ENCODE results near the gene CFAP58. TPM values are rescaled to one million over a fixed set of nuclear protein-coding genes. Genes with fewer than 3 reads are reported as not detected.

CFAP58 gene
- total and polyA plus RNA-seq, 2 donors (not counting 3 experiments of a cell fraction or from before 2014, with no cell fraction given) = 0.07 to 0.29 TPM

- H3K4me2 ChIP-seq (ENCODE audit: insufficient read depth, low read length) = no peak overlapping the region
- H3K4me3 ChIP-seq (replicated peaks in 1 of 3; ENCODE audit: insufficient read depth in 1 of 3, low read depth in 1 of 3, low read length in 3 of 3) = no peak overlapping the region
- no TSS peak for BruUV-seq (replicated peaks)
- H3K27me3 ChIP-seq (ENCODE audit: control insufficient read depth in 2 of 2, insufficient read depth in 2 of 2, low read length in 2 of 2) = peaks cover 0 to 4% of the 10 kb centered on the region in 2 experiments
- no peaks in the 10 kb centered on the region for H3K9me1 ChIP-seq (replicated peaks; ENCODE audit: control insufficient read depth, extremely low read depth, insufficient read depth, low read length)
- no peak overlapping the region for H3K27ac ChIP-seq (ENCODE audit: insufficient read depth, low read depth, low read length)
- peaks cover 13% of the 10 kb centered on the region for H3K4me1 ChIP-seq (ENCODE audit: control insufficient read depth, extremely low read depth, insufficient read depth, low read length)
- DNase-seq (ENCODE audit: low read depth, low spot score) = no peak
- no peak for TF ChIP-seq FOS (IDR thresholded peaks at IDR 0.05; ENCODE audit: borderline replicate concordance, insufficient read depth, low read length)
- no peak for TF ChIP-seq EZH2 (IDR thresholded peaks at IDR 0.05; ENCODE audit: borderline replicate concordance, low read depth, low read length, severe bottlenecking)
- no peak for TF ChIP-seq POLR2A (IDR thresholded peaks at IDR 0.05; ENCODE audit: low read depth, low read length)
- no peak for TF ChIP-seq CTCF (IDR thresholded peaks at IDR 0.05; ENCODE audit: extremely low read depth in 1 of 2, insufficient read depth in 1 of 2, low read depth in 1 of 2, low read length in 2 of 2)
- TF ChIP-seq MAX (IDR thresholded peaks at IDR 0.05; ENCODE audit: insufficient read depth, insufficient read length) = no peak
- no peak for TF ChIP-seq JUN (IDR thresholded peaks at IDR 0.05; ENCODE audit: borderline replicate concordance, insufficient read depth, insufficient read length, low read depth)
- TF ChIP-seq GATA2 (IDR thresholded peaks at IDR 0.05; ENCODE audit: insufficient read depth, insufficient read length, low read depth, low read length) = no peak
- no peak for TF ChIP-seq POLR2AphosphoS5 (IDR thresholded peaks at IDR 0.05; ENCODE audit: insufficient read depth, low read depth, low read length)
- no peak for TF ChIP-seq MYC (IDR thresholded peaks at IDR 0.05; ENCODE audit: low read depth, low read length)
- no peaks in the 10 kb centered on the region for H3K36me3 ChIP-seq (ENCODE audit: control insufficient read depth in 2 of 2, extremely low read depth in 1 of 2, insufficient read depth in 2 of 2, low read length in 2 of 2)
- no peak overlapping the region for H3K9ac ChIP-seq (replicated peaks; ENCODE audit: extremely low read depth, insufficient read depth, low read length)
- POLR2A ChIA-PET = interaction anchor here (1.0 kb wide), 1 partner anchor 9 kb away, joined by 7 read pairs; no protein-coding TSS in a partner anchor
- FAIRE-seq = no peak
- no peaks in the 10 kb centered on the region for H4K20me1 ChIP-seq (replicated peaks; ENCODE audit: control insufficient read depth, extremely low read depth, insufficient read depth, low read length)
- intact Hi-C loops (cut with micrococcal nuclease) = no loop called here
- dilution Hi-C loops (cut with MboI; ENCODE audit: extremely low pct_ligation_motif_present, low sequenced_read_pairs) = no loop called here
- H2AFZ ChIP-seq (ENCODE audit: low read depth, low read length) = no peak overlapping the region
- no peaks in the 10 kb centered on the region for H3K9me3 ChIP-seq (replicated peaks; ENCODE audit: control insufficient read depth, insufficient read depth, low read length)
- CTCF ChIA-PET = interaction anchor here (1.5 to 6.0 kb wide), 7 partner anchors 9 to 77 kb away, joined by 4 to 136 read pairs (median 19); partner anchors contain the start of gene ITPRIP
- no peaks in the 10 kb centered on the region for H3K79me2 ChIP-seq (ENCODE audit: control insufficient read depth, insufficient read depth, low read length)
These were observed 1.7 kb upstream of the CFAP58 start for GRCh38 chr10:104351919-104352318.
